AG09319 (cell line): ENCODE data around the gene DHDDS.
A peak's percentile ranks its signal among the peaks of the same experiment; 100 is the strongest.

Source experiments
- DNase-seq: peaks from one replicate; pipeline ENCODE4 v3.0.0-alpha.2; 2010; ENCODE audit warnings: low read depth; ENCODE audit errors: extremely low read depth
- CTCF ChIP-seq: IDR thresholded peaks from 2 replicates; pipeline ENCODE4 v1.5.1; 2011; ENCODE audit warnings: low read depth, mild to moderate bottlenecking, inconsistent platforms, low read length, moderate library complexity

DHDDS gene

GRCh38 chr1:26470878-26471497 is 38.9 kb downstream of the DHDDS start:
- DNase-seq: no peak
- TF ChIP-seq CTCF: no peak

- TF ChIP-seq CTCF: no peak; the same call in 1 of the 2 replicates
- no peak for DNase-seq
Observed at GRCh38 chr1:26471498-26472319, 39.6 kb downstream of the DHDDS start.

GRCh38 chr1:26472320-26472900 is 40.3 kb downstream of the DHDDS start, which contains the start of gene HMGN2:
Gene HMGN2 (plus strand): TSS chr1:26472440. CDS start chr1:26472613, 173 bp downstream.
- DNase-seq: peak; percentile 63
- no peak for TF ChIP-seq CTCF

GRCh38 chr1:26472901-26473845 is 41.1 kb downstream of the DHDDS start:
- TF ChIP-seq CTCF: no peak
- peak; percentile 87 for DNase-seq

GRCh38 chr1:26474818-26475217 is 42.7 kb downstream of the DHDDS start:
- no peak for DNase-seq
- no peak for TF ChIP-seq CTCF

- no peak for DNase-seq
- TF ChIP-seq CTCF: no peak
Observed at GRCh38 chr1:26475989-26476388, 43.9 kb downstream of the DHDDS start.
